Measurements from ENCODE around the gene HINFP.

- TF ChIP-seq EZH2phosphoT487 (IDR thresholded peaks at IDR 0.05; ENCODE audit: unreplicated experiment): no peak
- no peak for TF ChIP-seq EZH2 (IDR thresholded peaks at IDR 0.05; ENCODE audit: low read depth, unreplicated experiment)
- TF ChIP-seq, protein P1, sequence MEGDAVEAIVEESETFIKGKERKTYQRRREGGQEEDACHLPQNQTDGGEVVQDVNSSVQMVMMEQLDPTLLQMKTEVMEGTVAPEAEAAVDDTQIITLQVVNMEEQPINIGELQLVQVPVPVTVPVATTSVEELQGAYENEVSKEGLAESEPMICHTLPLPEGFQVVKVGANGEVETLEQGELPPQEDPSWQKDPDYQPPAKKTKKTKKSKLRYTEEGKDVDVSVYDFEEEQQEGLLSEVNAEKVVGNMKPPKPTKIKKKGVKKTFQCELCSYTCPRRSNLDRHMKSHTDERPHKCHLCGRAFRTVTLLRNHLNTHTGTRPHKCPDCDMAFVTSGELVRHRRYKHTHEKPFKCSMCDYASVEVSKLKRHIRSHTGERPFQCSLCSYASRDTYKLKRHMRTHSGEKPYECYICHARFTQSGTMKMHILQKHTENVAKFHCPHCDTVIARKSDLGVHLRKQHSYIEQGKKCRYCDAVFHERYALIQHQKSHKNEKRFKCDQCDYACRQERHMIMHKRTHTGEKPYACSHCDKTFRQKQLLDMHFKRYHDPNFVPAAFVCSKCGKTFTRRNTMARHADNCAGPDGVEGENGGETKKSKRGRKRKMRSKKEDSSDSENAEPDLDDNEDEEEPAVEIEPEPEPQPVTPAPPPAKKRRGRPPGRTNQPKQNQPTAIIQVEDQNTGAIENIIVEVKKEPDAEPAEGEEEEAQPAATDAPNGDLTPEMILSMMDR (conservative IDR thresholded peaks at IDR 0.05; ENCODE audit: low read depth in 2 of 2): no peak
- no peak for TF ChIP-seq ETS1 (IDR thresholded peaks at IDR 0.05)
- no peak for TF ChIP-seq POLR2AphosphoS5 (IDR thresholded peaks at IDR 0.05; ENCODE audit: low read depth)
- no peak for TF ChIP-seq REST (IDR thresholded peaks at IDR 0.05; ENCODE audit: unreplicated experiment)
- no peak for TF ChIP-seq JUNB (IDR thresholded peaks at IDR 0.05; ENCODE audit: unreplicated experiment)
- TF ChIP-seq ZNF462 (CRISPR knock-in tag; IDR thresholded peaks at IDR 0.05): no peak
- no peak for TF ChIP-seq ZNF331 (CRISPR knock-in tag; IDR thresholded peaks at IDR 0.05; ENCODE audit: low read depth)
Measured at GRCh38 chr11:119077839-119078238, 43.5 kb upstream of the HINFP start.
